Fibroblast of mammary gland (primary cell): Measurements from ENCODE around the gene ATF7.

Source experiments
- DNase-seq: peaks from one replicate; pipeline ENCODE4 v3.0.0-alpha.2; 2010; ENCODE audit warnings: low read depth
- H3K4me3 ChIP-seq: 2 replicates; pipeline ENCODE4 v1.5.1; 2011; ENCODE audit warnings: low read depth, mild to moderate bottlenecking, low read length, moderate library complexity; ENCODE audit not compliant: control insufficient read depth
- CTCF ChIP-seq: conservative IDR thresholded peaks from 2 replicates; pipeline ENCODE4 v1.5.1; 2011; ENCODE audit warnings: low read depth, low read length, inconsistent platforms; ENCODE audit not compliant: control insufficient read depth, insufficient read depth

ATF7 gene

GRCh38 chr12:53504004-53504920 is 121.9 kb downstream of the ATF7 start:
- H3K4me3 ChIP-seq: no peak overlapping the region
- no peak for DNase-seq

GRCh38 chr12:53502983-53503728 is 123.0 kb downstream of the ATF7 start:
- no peak overlapping the region for H3K4me3 ChIP-seq
- DNase-seq: no peak
- no peak for TF ChIP-seq CTCF

More at GRCh38 chr12:53504004-53504920, 121.9 kb downstream of the ATF7 start:
- TF ChIP-seq CTCF: no peak

GRCh38 chr12:53502331-53502730 is 123.9 kb downstream of the ATF7 start:
- no peak for TF ChIP-seq CTCF
- peak overlapping the region; percentile 66 for H3K4me3 ChIP-seq
- DNase-seq: peak; percentile 75

GRCh38 chr12:53501615-53502181 is 124.5 kb downstream of the ATF7 start:
- DNase-seq: no peak
- TF ChIP-seq CTCF: no peak
- H3K4me3 ChIP-seq: peak overlapping the region; percentile 66

GRCh38 chr12:53500776-53501614 is 125.2 kb downstream of the ATF7 start, which contains the start of gene TARBP2:
TSS of gene TARBP2 (plus strand) at chr12:53501283. CDS start at chr12:53501409, 126 bp downstream.
- H3K4me3 ChIP-seq: peak within 1 kb of the TSS; percentile 66
- peak; percentile 100 for DNase-seq
- TF ChIP-seq CTCF: no peak
